GM19035 (cell line): Measurements from ENCODE around the gene CERKL.
"Not testable (repeated sequence)": the region's sequence is repeated elsewhere in the genome, so short reads cannot be mapped to it uniquely, and the experiment has no call there.

Experiments used
- ATAC-seq: cut with Tn5 transposase; IDR thresholded peaks from one replicate; pipeline ENCODE4 v1.9.1; 2021; ENCODE audit not compliant: unreplicated experiment

CERKL gene, protein sequence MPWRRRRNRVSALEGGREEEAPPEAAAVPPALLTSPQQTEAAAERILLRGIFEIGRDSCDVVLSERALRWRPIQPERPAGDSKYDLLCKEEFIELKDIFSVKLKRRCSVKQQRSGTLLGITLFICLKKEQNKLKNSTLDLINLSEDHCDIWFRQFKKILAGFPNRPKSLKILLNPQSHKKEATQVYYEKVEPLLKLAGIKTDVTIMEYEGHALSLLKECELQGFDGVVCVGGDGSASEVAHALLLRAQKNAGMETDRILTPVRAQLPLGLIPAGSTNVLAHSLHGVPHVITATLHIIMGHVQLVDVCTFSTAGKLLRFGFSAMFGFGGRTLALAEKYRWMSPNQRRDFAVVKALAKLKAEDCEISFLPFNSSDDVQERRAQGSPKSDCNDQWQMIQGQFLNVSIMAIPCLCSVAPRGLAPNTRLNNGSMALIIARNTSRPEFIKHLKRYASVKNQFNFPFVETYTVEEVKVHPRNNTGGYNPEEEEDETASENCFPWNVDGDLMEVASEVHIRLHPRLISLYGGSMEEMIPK

DNA sequence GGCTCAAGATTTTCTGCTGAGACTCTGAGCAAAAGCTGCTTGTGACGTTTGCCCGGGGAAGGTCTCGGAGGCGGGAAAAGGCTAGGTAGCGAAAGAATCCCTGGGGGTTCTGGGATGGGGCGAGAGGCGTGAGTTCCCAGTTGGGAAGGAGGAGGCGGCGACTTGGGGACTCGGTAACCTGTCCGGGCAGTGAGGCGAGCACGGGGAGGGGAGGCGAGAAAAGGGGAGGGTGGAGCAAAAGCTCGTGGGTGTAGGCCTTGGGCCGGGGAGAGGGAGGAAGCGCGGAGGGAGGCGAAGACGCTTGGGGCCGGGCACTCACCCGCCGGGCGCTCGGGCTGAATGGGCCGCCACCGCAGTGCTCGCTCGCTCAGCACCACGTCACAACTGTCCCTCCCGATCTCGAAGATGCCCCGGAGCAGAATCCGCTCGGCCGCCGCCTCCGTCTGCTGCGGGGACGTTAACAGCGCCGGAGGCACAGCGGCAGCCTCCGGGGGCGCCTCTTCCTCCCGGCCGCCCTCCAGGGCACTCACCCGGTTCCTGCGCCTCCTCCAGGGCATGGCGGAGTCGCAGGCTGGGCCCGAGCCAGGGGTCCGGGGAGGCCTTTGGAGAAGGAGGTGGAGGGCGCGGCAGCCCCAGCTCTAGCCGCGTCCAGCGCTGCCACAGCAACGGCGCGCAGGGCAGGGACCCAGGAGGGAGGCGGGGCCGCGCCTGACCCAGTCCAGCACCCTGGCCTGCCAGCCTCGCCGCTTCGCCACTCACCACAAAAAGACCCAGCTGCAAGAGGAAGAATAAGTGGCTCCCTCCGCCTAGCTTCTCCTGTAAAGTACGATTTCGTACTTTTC is at the start of gene CERKL:
Gene CERKL, minus strand, starts transcription at position 656 of the 842 bp plus-strand sequence. Its CDS starts 99 bp downstream, at position 557.
- peak; percentile 94 for ATAC-seq

- not testable (repeated sequence) for ATAC-seq
Observed at GRCh38 chr2:181702519-181702918, 45.6 kb upstream of the CERKL start.

GRCh38 chr2:181698223-181698622 is 41.3 kb upstream of the CERKL start:
- ATAC-seq: no peak

DNA sequence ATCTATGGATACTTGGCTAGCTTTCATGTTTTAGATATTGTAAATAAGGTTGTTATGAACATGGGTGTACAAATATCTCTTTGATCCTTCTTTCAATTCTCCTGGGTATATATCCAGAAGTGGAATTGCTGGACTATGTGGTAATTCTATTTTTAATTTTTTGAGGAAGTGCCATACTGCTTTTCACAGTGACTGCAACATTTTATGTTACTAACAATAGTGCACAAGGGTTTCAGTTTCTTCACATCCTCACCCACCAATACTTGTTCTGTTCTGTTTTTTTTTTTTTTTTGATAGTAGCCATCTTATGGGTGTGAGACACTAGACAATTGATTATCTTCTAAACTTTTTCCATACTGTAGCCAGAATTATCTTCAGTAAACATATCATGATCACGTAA is 40.7 kb upstream of the CERKL start:
- no peak for ATAC-seq

DNA sequence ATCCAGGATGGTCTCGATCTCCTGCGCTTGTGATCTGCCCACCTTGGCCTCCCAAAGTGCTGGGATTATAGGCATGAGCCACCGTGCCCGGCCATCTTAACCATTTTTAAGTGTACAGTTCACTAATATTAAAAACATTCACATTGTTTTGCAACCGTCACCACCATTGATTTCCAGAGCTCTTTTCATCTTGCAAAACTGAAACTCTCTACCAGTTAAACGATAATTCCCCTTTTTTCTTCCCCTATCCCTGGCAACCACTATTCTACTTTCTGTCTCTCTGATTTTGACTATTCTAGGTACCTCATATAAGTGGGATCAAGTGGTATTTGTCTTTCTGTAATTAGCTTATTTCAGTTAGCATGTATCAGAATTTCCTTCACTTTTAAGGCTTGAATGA is 40.2 kb upstream of the CERKL start:
- ATAC-seq: no peak

- ATAC-seq: no peak
Observed at GRCh38 chr2:181694271-181694670, 37.4 kb upstream of the CERKL start.

- no peak for ATAC-seq
Observed at GRCh38 chr2:181690860-181691259, 34.0 kb upstream of the CERKL start.

DNA sequence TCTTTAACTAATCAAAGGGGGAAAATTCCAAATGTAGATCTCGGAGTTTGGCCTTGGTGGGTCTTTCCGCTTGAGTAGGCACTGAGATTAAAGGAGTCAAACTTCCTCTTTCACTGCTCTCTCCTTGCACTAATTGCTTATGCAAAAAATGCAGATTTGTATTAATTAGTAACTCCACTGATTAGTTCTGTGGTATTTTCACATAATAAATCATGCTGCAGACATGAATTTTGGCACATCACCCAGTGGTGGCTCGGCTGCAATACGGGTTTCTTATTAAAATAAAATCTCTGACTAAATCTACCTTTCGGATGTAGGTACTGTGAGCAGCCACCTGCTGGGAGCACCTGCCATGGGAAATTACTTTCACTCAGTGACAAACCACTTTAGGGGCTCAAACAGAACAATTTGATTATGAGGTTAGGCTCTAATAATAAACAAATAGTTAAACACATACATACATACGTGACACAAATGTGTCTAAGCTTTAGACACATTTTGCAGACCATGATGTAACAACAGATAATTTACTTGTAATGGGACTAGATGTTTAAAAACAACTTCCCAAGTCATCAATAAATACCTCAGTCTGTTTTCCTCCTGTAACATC is 29.8 kb upstream of the CERKL start:
- ATAC-seq: no peak

DNA sequence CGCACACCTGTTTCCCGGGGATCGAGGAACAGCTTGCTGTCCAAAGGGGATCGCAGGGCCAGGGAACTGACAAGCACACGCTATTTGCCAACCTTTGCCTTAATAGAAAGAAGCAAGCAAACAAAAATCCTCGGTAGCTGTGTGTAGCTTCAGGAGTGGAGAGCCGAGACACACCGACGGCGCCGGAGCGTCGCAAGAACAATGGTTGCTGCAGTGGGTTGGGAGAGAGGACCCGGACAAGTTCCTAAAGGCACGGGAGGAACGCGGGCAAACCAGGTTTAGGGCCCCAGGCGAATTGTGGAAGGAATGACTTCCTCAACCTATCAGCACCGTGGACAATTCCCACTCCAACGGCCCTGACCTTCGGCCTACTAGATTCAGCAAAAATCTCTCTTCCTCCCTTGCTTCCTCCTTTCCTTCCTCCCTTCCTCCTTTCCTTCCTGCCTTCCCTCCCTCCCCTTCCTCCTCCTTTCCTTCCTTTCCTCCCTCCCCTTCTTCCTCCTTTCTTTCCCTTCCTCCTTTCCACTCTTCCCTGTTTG is 28.3 kb upstream of the CERKL start:
- ATAC-seq: no peak

DNA sequence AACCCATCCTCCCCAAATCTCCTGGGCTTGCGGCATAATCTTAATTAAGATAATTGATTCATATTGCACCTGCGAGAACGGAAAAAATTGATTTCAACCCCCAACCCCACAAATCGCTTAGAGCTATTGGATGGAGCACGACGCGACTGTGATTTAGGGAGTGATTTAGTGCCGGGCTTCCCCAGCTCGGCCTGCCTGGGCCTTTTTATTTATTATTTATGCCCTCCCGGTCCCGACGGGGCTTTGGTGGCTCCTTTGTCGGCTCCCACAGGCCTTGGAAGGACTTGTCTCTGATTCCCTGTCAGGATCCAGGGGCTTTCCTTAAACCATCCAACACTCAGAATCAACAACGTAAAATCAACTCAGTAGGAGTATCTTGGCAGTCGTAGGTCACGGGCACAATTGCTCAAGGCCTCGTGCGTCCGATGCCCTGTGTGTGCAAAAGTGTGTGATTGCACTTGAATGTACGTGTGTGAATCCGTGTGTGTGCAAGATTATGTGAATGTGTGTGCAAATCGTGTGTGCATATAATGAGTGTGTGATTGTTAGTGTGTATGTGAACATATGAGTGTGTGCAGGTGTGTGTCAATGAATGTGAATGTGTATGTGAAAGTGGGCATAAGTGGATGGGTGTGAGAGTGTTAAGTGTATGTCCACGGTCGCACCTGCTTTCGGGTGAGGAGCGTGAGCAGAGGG is 27.7 kb upstream of the CERKL start:
- no peak for ATAC-seq

DNA sequence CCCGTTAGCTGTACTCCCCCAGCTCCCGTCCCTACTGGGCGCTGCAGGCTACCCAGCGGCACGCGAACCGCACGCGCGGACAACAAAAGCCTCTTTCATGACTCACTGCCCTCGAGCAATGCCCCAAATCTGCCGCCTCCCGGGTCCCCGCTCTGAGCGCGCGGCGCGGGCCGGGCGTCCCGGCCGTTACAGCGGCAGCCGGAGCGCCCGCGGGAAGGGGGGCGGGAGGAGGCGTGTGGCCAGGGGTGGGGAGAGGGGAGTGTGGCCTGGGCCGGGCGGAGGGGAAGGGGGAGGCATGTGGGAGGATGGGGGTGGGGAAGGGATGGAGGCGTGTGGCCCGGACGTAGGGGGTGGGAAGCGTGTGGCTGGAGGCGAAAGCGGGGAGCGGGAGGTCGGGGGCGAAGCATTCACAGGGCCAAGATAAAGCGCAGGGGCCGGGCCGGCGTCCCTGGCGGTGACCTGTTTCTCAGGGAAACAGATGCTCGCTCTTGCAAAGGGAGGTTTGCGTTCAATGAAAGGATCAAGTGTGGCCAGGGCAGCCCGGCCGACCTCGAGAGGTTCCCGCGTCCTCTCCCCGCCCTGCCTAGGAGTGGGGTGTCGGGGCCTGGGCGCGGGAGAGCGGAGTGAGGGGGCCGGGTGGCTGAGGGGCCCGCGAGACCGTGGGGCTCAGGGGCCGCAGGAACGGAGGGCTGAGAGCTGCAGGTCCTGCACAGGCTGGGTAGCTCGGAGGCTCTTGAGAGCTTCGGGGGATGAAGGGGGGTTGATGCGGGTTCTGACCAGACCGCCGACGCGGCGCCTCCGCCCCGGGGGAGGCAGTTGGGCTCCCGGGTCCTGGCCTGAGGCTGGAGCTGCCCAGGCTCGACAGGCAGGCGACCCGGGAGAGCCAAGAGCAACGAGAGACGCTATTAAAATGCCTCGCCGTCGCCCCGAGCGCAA is 26.9 kb upstream of the CERKL start:
- no peak for ATAC-seq

DNA sequence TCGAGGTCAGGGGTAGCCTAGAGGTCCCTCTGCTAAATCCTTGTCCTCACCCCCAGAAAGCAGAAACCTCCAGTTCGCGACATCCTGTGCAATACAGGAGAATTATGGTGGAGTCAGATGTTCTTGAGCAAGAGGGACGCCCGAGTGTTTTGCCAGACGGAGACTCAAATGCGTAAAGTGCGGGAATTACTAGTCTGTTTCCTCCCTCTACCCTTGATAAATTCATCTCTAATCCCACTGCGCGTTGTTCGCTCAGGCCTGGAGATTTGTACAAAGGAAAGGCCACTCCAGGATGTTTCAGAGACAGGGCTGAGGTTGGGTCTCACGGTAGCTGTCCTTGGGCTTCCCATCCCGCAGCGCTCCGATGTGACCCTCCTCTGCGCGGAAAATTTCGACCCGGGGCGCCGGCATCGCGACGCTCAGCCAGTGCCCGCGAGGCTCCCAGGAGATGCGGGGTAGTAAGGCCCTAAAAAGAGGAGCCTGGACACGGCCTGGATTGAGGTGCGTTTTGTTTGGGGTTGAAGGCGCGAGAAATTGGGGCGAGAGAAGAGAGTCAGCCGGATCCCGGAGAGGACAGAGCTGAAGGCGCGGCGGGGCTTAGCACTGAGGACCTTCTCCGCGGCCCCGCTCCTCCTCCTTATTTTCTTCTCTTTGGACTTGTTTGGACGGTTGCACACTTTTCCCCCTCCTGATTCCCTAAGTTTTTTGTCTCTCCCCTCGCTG is 26.1 kb upstream of the CERKL start:
- ATAC-seq: no peak

GRCh38 chr2:181682026-181682789 is 25.3 kb upstream of the CERKL start:
- no peak for ATAC-seq

DNA sequence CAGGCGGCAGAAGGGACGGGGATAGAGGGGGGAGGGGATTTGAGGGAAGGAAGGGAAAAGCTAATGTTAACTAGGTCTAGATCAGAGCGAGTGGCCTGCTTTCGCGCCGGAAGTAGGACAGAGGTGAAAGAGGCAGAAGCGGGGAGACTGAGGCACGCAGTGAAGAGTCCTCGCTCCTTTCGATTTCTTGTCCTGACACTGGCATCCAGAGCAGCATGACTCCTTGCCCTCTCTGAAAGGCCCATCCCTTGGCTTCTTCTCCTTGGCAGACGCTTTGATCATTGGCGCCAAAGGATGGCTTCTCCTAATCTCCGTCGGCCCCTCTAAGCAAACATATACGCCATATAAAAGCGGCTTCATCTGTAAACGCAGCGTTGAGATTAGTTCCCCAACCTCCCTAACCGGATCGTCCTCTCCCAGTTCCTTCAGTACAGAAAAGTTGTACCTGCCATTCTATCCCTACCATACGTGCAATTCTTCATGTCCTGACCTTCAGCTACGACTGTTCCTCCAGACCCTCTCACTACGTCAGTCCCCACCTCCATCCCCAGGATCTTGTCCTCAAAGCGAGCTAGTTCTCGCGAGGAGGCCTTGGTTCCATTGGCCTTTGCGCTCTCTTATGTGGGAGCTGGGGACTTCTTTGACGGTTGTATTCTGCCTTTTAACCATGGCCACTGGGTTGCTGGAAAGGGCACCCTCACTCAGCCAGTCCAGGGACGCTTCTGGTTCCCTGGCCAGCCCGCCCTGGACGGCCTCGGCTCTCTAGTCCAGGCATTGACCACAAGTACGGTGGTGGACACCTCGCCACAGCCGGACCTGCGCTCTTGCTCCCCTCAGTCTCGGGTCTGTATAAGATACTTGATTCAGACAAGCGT is 24.3 kb upstream of the CERKL start:
- ATAC-seq: no peak

- ATAC-seq: no peak
Observed at GRCh38 chr2:181680055-181680936, 23.4 kb upstream of the CERKL start, which contains the start of gene NEUROD1. NEUROD1 (minus strand) TSS chr2:181680517; CDS start chr2:181678860, 1,657 bp downstream.

GRCh38 chr2:181679544-181679979 is 22.7 kb upstream of the CERKL start:
- no peak for ATAC-seq
